Activated T-cell treated with anti-CD3 and anti-CD28 coated beads, Interleukin-2, amount 50 U/mL, for 72 hours (primary cell): ENCODE measurements around the gene MCOLN2. TPM values are rescaled to one million over a fixed set of nuclear protein-coding genes. Genes with fewer than 3 reads are reported as not detected.

Experiments
- ATAC-seq, 2 donors: fragments of 150-1000 bp; cut with Tn5 transposase; replicated peaks in 1 of 2; 2 replicates each; pipeline ENCODE4 v1.10.0; 2021; ENCODE audit warnings: moderate library complexity in 2 of 2, mild to moderate bottlenecking in 1 of 2
- DNase-seq, 2 donors: peaks; one replicate each; pipeline ENCODE4 v3.0.0; 2021 to 2022; ENCODE audit warnings: mixed read lengths in 1 of 2
- H3K27ac Mint-ChIP-seq: one replicate; pipeline ENCODE4 v1.8.0; 2022; ENCODE audit warnings: mild to moderate bottlenecking, moderate library complexity, mixed read lengths
- H3K27me3 Mint-ChIP-seq: one replicate; pipeline ENCODE4 v1.8.0; 2022; ENCODE audit warnings: low read depth, mixed read lengths
- H3K36me3 Mint-ChIP-seq, 2 donors: one replicate each; pipeline ENCODE4 v1.8.0; 2022; ENCODE audit warnings: mixed read lengths in 2 of 2, mild to moderate bottlenecking in 1 of 2; ENCODE audit not compliant: insufficient read depth in 2 of 2
- H3K4me1 Mint-ChIP-seq: one replicate; pipeline ENCODE4 v1.8.0; 2022; ENCODE audit warnings: low read depth, mixed read lengths
- H3K4me3 Mint-ChIP-seq, 2 donors: one replicate each; pipeline ENCODE4 v1.8.0; 2022; ENCODE audit warnings: mild to moderate bottlenecking in 2 of 2, mixed read lengths in 2 of 2, moderate library complexity in 2 of 2
- H3K9me3 Mint-ChIP-seq, 2 donors: one replicate each; pipeline ENCODE4 v1.8.0; 2022; ENCODE audit warnings: mixed read lengths in 2 of 2
- total RNA-seq, 2 donors: library from RNA; stranded (reverse); gene quantifications; one replicate each; pipeline ENCODE4 v1.2.3, GENCODE V29; 2022

Gene MCOLN2
- total RNA-seq, 2 donors from 2014 or later: 57.6 to 76.3 TPM

GRCh38 chr1:84899969-84900368 is 96.9 kb downstream of the MCOLN2 start:
- Mint-ChIP-seq H3K27ac (no peak overlapping the region), H3K4me3 (no peak overlapping the region), H3K9me3 (peaks cover 0 to 2% of the 10 kb centered on the region in 2 donors), H3K27me3 (peaks cover 7% of the 10 kb centered on the region), H3K4me1 (no peaks in the 10 kb centered on the region), H3K36me3 (peaks cover 2 to 5% of the 10 kb centered on the region in 2 donors)
- ATAC-seq (no peak), DNase-seq (no peak)

- DNase-seq (no peak), ATAC-seq (no peak)
- Mint-ChIP-seq H3K27ac (no peak overlapping the region), H3K4me1 (peaks cover 13% of the 10 kb centered on the region), H3K9me3 (no peaks in the 10 kb centered on the region), H3K36me3 (peaks cover 0 to 5% of the 10 kb centered on the region in 2 donors), H3K27me3 (peaks cover 30% of the 10 kb centered on the region), H3K4me3 (no peak overlapping the region)
Measured at GRCh38 chr1:84896279-84896678, 100.6 kb downstream of the MCOLN2 start.

- Mint-ChIP-seq H3K36me3 (peaks cover 0 to 5% of the 10 kb centered on the region in 2 donors), H3K4me1 (peaks cover 27% of the 10 kb centered on the region), H3K27me3 (peaks cover 37% of the 10 kb centered on the region), H3K27ac (no peak within 1 kb of the TSS), H3K4me3 (peak within 1 kb of the TSS; percentile 70 to 83), H3K9me3 (no peaks in the 10 kb centered on the region)
- ATAC-seq: peak; percentile 62 to 84
- peak; percentile 22 to 45 for DNase-seq
Measured at GRCh38 chr1:84892705-84893618, 104.0 kb downstream of the MCOLN2 start, which contains the start of gene LPAR3. LPAR3 (minus strand) TSS chr1:84893206; CDS start chr1:84866120, 27,086 bp downstream.

GRCh38 chr1:84890566-84890965 is 106.3 kb downstream of the MCOLN2 start:
- H3K4me1 Mint-ChIP-seq: peaks cover 27% of the 10 kb centered on the region
- H3K9me3 Mint-ChIP-seq: no peaks in the 10 kb centered on the region
- no peak overlapping the region for H3K4me3 Mint-ChIP-seq
- ATAC-seq (no peak), DNase-seq (no peak)
- no peak overlapping the region for H3K27ac Mint-ChIP-seq
- peaks cover 33% of the 10 kb centered on the region for H3K27me3 Mint-ChIP-seq
- H3K36me3 Mint-ChIP-seq: peaks cover 0 to 5% of the 10 kb centered on the region in 2 donors

GRCh38 chr1:84889437-84889836 is 107.5 kb downstream of the MCOLN2 start:
- ATAC-seq (no peak), DNase-seq (no peak)
- peaks cover 27% of the 10 kb centered on the region for H3K4me1 Mint-ChIP-seq
- no peak overlapping the region for H3K27ac Mint-ChIP-seq
- H3K9me3 Mint-ChIP-seq: no peaks in the 10 kb centered on the region
- peaks cover 0 to 5% of the 10 kb centered on the region in 2 donors for H3K36me3 Mint-ChIP-seq
- H3K27me3 Mint-ChIP-seq: peaks cover 24% of the 10 kb centered on the region
- H3K4me3 Mint-ChIP-seq: no peak overlapping the region

GRCh38 chr1:84888753-84889152 is 108.2 kb downstream of the MCOLN2 start:
- Mint-ChIP-seq H3K36me3 (peaks cover 0 to 1% of the 10 kb centered on the region in 2 donors), H3K27me3 (peaks cover 17% of the 10 kb centered on the region), H3K9me3 (no peaks in the 10 kb centered on the region), H3K4me3 (no peak overlapping the region), H3K27ac (no peak overlapping the region), H3K4me1 (peaks cover 24% of the 10 kb centered on the region)
- no peak for ATAC-seq
- no peak for DNase-seq

- no peak for DNase-seq
- no peak for ATAC-seq
- H3K4me3 Mint-ChIP-seq: no peak overlapping the region
- peaks cover 13% of the 10 kb centered on the region for H3K27me3 Mint-ChIP-seq
- no peak overlapping the region for H3K27ac Mint-ChIP-seq
- no peaks in the 10 kb centered on the region for H3K36me3 Mint-ChIP-seq
- peaks cover 18% of the 10 kb centered on the region for H3K4me1 Mint-ChIP-seq
- H3K9me3 Mint-ChIP-seq: no peaks in the 10 kb centered on the region
Measured at GRCh38 chr1:84887261-84887934, 109.5 kb downstream of the MCOLN2 start.

- no peak overlapping the region for H3K4me3 Mint-ChIP-seq
- H3K9me3 Mint-ChIP-seq: peaks cover 0 to 1% of the 10 kb centered on the region in 2 donors
- no peak overlapping the region for H3K27ac Mint-ChIP-seq
Measured at GRCh38 chr1:84885469-84885868, 111.4 kb downstream of the MCOLN2 start.

GRCh38 chr1:84884671-84885389 is 112.1 kb downstream of the MCOLN2 start:
- Mint-ChIP-seq H3K27ac (no peak overlapping the region), H3K4me3 (no peak overlapping the region), H3K27me3 (no peaks in the 10 kb centered on the region), H3K36me3 (peaks cover 2% of the 10 kb centered on the region in 2 donors), H3K9me3 (peaks cover 0 to 1% of the 10 kb centered on the region in 2 donors), H3K4me1 (peaks cover 8% of the 10 kb centered on the region)
- ATAC-seq (no peak), DNase-seq (no peak)

More at GRCh38 chr1:84885469-84885868, 111.4 kb downstream of the MCOLN2 start:
- Mint-ChIP-seq H3K36me3 (peaks cover 2% of the 10 kb centered on the region in 2 donors), H3K27me3 (no peaks in the 10 kb centered on the region), H3K4me1 (peaks cover 8% of the 10 kb centered on the region)
- DNase-seq: no peak
- ATAC-seq: no peak

- no peak overlapping the region for H3K27ac Mint-ChIP-seq
- DNase-seq (no peak), ATAC-seq (no peak)
- H3K4me3 Mint-ChIP-seq: no peak overlapping the region
- no peaks in the 10 kb centered on the region for H3K4me1 Mint-ChIP-seq
- H3K36me3 Mint-ChIP-seq: peaks cover 2% of the 10 kb centered on the region in 2 donors
- H3K27me3 Mint-ChIP-seq: no peaks in the 10 kb centered on the region
- peaks cover 0 to 1% of the 10 kb centered on the region in 2 donors for H3K9me3 Mint-ChIP-seq
Measured at GRCh38 chr1:84883286-84883685, 113.6 kb downstream of the MCOLN2 start.

GRCh38 chr1:84877592-84877991 is 119.3 kb downstream of the MCOLN2 start:
- Mint-ChIP-seq H3K9me3 (peaks cover 0 to 1% of the 10 kb centered on the region in 2 donors), H3K27me3 (peaks cover 10% of the 10 kb centered on the region), H3K4me1 (peaks cover 8% of the 10 kb centered on the region), H3K36me3 (peaks cover 2% of the 10 kb centered on the region in 2 donors), H3K4me3 (no peak overlapping the region), H3K27ac (no peak overlapping the region)
- ATAC-seq: no peak
- no peak for DNase-seq

GRCh38 chr1:84876353-84876752 is 120.6 kb downstream of the MCOLN2 start:
- H3K4me1 Mint-ChIP-seq: peaks cover 8% of the 10 kb centered on the region
- peaks cover 0 to 2% of the 10 kb centered on the region in 2 donors for H3K36me3 Mint-ChIP-seq
- H3K27me3 Mint-ChIP-seq: peaks cover 20% of the 10 kb centered on the region
- H3K9me3 Mint-ChIP-seq: peaks cover 0 to 1% of the 10 kb centered on the region in 2 donors
- no peak overlapping the region for H3K4me3 Mint-ChIP-seq
- no peak overlapping the region for H3K27ac Mint-ChIP-seq
- ATAC-seq: peak; percentile 59 to 72
- no peak for DNase-seq
